ENCODE results near the gene HOXC9.
A peak's percentile ranks its signal among the peaks of the same experiment; 100 is the strongest.
"Not testable (repeated sequence)": the region's sequence is repeated elsewhere in the genome, so short reads cannot be mapped to it uniquely, and the experiment has no call there.

The HOXC9 gene

GRCh38 chr12:54040648-54041047, 40.7 kb downstream of the HOXC9 start:
- Histone ChIP-seq H3K9me3 (ENCODE audit: insufficient read depth, low read length) (no peaks in the 10 kb centered on the region), H3K27me3 (ENCODE audit: low read length) (no peaks in the 10 kb centered on the region), H3K4me2 (ENCODE audit: low read depth, low read length, poor library complexity, severe bottlenecking) (no peak overlapping the region), H3K4me3 (ENCODE audit: insufficient read depth, low read length, poor library complexity, severe bottlenecking) (no peak overlapping the region), H3K9me2 (replicated peaks; ENCODE audit: insufficient read depth, low read length) (no peaks in the 10 kb centered on the region), H3K36me3 (ENCODE audit: low read length) (no peaks in the 10 kb centered on the region), H2AFZ (ENCODE audit: low read depth, low read length, severe bottlenecking) (peak overlapping the region; percentile 79), H3F3A (ENCODE audit: insufficient read depth) (no peaks in the 10 kb centered on the region), H3K27ac (ENCODE audit: low read depth, low read length) (no peak overlapping the region), H4K20me1 (ENCODE audit: low read depth, low read length) (no peaks in the 10 kb centered on the region), H3K79me2 (ENCODE audit: insufficient read depth, low read length) (no peaks in the 10 kb centered on the region), H3K9ac (ENCODE audit: low read length) (no peak overlapping the region)
- no peak for TF ChIP-seq CTCF (IDR thresholded peaks at IDR 0.05; ENCODE audit: insufficient read depth, low read length, poor library complexity, severe bottlenecking)
- no peak for TF ChIP-seq EZH2phosphoT487 (conservative IDR thresholded peaks at IDR 0.05; ENCODE audit: low read length)

- Histone ChIP-seq H2AFZ (ENCODE audit: low read depth, low read length, severe bottlenecking) (no peak overlapping the region), H3K27me3 (ENCODE audit: low read length) (no peaks in the 10 kb centered on the region), H3K9me2 (replicated peaks; ENCODE audit: insufficient read depth, low read length) (no peaks in the 10 kb centered on the region), H3K9me3 (ENCODE audit: insufficient read depth, low read length) (no peaks in the 10 kb centered on the region), H3F3A (ENCODE audit: insufficient read depth) (no peaks in the 10 kb centered on the region), H3K36me3 (ENCODE audit: low read length) (no peaks in the 10 kb centered on the region), H3K4me2 (ENCODE audit: low read depth, low read length, poor library complexity, severe bottlenecking) (no peak overlapping the region), H3K27ac (ENCODE audit: low read depth, low read length) (no peak overlapping the region), H4K20me1 (ENCODE audit: low read depth, low read length) (no peaks in the 10 kb centered on the region), H3K4me3 (ENCODE audit: insufficient read depth, low read length, poor library complexity, severe bottlenecking) (no peak overlapping the region), H3K79me2 (ENCODE audit: insufficient read depth, low read length) (no peaks in the 10 kb centered on the region), H3K9ac (ENCODE audit: low read length) (no peak overlapping the region)
- TF ChIP-seq EZH2phosphoT487 (conservative IDR thresholded peaks at IDR 0.05; ENCODE audit: low read length) (no peak), CTCF (IDR thresholded peaks at IDR 0.05; ENCODE audit: insufficient read depth, low read length, poor library complexity, severe bottlenecking) (no peak)
Measured at GRCh38 chr12:54041097-54041690, 41.2 kb downstream of the HOXC9 start.

GRCh38 chr12:54042033-54042432, 42.1 kb downstream of the HOXC9 start:
- H4K20me1 ChIP-seq (ENCODE audit: low read depth, low read length); H3K27me3 ChIP-seq (ENCODE audit: low read length): not testable (repeated sequence)

GRCh38 chr12:54042970-54043853, 43.3 kb downstream of the HOXC9 start:
- Histone ChIP-seq H3F3A (ENCODE audit: insufficient read depth) (no peaks in the 10 kb centered on the region), H3K27ac (ENCODE audit: low read depth, low read length) (no peak overlapping the region), H3K9me3 (ENCODE audit: insufficient read depth, low read length) (no peaks in the 10 kb centered on the region), H4K20me1 (ENCODE audit: low read depth, low read length) (no peaks in the 10 kb centered on the region), H3K27me3 (ENCODE audit: low read length) (no peaks in the 10 kb centered on the region), H2AFZ (ENCODE audit: low read depth, low read length, severe bottlenecking) (no peak overlapping the region), H3K9me2 (replicated peaks; ENCODE audit: insufficient read depth, low read length) (no peaks in the 10 kb centered on the region), H3K9ac (ENCODE audit: low read length) (no peak overlapping the region), H3K36me3 (ENCODE audit: low read length) (no peaks in the 10 kb centered on the region), H3K4me3 (ENCODE audit: insufficient read depth, low read length, poor library complexity, severe bottlenecking) (no peak overlapping the region), H3K4me2 (ENCODE audit: low read depth, low read length, poor library complexity, severe bottlenecking) (no peak overlapping the region), H3K79me2 (ENCODE audit: insufficient read depth, low read length) (no peaks in the 10 kb centered on the region)
- TF ChIP-seq CTCF (IDR thresholded peaks at IDR 0.05; ENCODE audit: insufficient read depth, low read length, poor library complexity, severe bottlenecking), result no peak
- no peak for TF ChIP-seq EZH2phosphoT487 (conservative IDR thresholded peaks at IDR 0.05; ENCODE audit: low read length)

More at GRCh38 chr12:54042033-54042432, 42.1 kb downstream of the HOXC9 start:
- H3K27ac ChIP-seq (ENCODE audit: low read depth, low read length); H3K36me3 ChIP-seq (ENCODE audit: low read length); H2AFZ ChIP-seq (ENCODE audit: low read depth, low read length, severe bottlenecking); H3K4me2 ChIP-seq (ENCODE audit: low read depth, low read length, poor library complexity, severe bottlenecking); H3K4me3 ChIP-seq (ENCODE audit: insufficient read depth, low read length, poor library complexity, severe bottlenecking); H3K79me2 ChIP-seq (ENCODE audit: insufficient read depth, low read length); H3F3A ChIP-seq (ENCODE audit: insufficient read depth); H3K9me3 ChIP-seq (ENCODE audit: insufficient read depth, low read length); H3K9ac ChIP-seq (ENCODE audit: low read length); H3K9me2 ChIP-seq (replicated peaks; ENCODE audit: insufficient read depth, low read length): not testable (repeated sequence)
